Kidney epithelial cell (primary cell): ENCODE results near the gene KLHL40. TPM values are rescaled to one million over a fixed set of nuclear protein-coding genes. Genes with fewer than 3 reads are reported as not detected.

Experiments
- DNase-seq: peaks from one replicate; pipeline ENCODE4 v3.0.0-alpha.2; 2010; ENCODE audit warnings: low read depth
- H3K27me3 ChIP-seq: 2 replicates; pipeline ENCODE4 v1.6.0; 2011; ENCODE audit warnings: low read length; ENCODE audit not compliant: control insufficient read depth, insufficient read depth
- H3K36me3 ChIP-seq: 2 replicates; pipeline ENCODE4 v1.5.1; 2011; ENCODE audit warnings: low read length; ENCODE audit not compliant: control insufficient read depth, insufficient read depth
- H3K4me3 ChIP-seq: 2 replicates; pipeline ENCODE4 v1.5.1; 2011; ENCODE audit warnings: low read depth, mild to moderate bottlenecking, control low read depth, low read length
- total RNA-seq: library from RNA; depleted of rRNA; stranded (reverse); fragments of >200 nt; gene quantifications from 2 replicates; pipeline ENCODE4 v1.2.3, GENCODE V29; 2015
- TF ChIP-seq, protein P1 (sequence below): IDR thresholded peaks from 2 replicates; pipeline ENCODE4 v1.5.1; 2011; ENCODE audit warnings: mild to moderate bottlenecking, moderate library complexity, low read length, control low read depth, inconsistent platforms; ENCODE audit not compliant: insufficient read depth, poor library complexity, severe bottlenecking

KLHL40 gene
- total RNA-seq, 1 donor from 2014 or later, result not detected

GRCh38 chr3:42739401-42740158, 54.2 kb downstream of the KLHL40 start:
- H3K27me3 ChIP-seq, result no peaks in the 10 kb centered on the region
- TF ChIP-seq, protein P1, sequence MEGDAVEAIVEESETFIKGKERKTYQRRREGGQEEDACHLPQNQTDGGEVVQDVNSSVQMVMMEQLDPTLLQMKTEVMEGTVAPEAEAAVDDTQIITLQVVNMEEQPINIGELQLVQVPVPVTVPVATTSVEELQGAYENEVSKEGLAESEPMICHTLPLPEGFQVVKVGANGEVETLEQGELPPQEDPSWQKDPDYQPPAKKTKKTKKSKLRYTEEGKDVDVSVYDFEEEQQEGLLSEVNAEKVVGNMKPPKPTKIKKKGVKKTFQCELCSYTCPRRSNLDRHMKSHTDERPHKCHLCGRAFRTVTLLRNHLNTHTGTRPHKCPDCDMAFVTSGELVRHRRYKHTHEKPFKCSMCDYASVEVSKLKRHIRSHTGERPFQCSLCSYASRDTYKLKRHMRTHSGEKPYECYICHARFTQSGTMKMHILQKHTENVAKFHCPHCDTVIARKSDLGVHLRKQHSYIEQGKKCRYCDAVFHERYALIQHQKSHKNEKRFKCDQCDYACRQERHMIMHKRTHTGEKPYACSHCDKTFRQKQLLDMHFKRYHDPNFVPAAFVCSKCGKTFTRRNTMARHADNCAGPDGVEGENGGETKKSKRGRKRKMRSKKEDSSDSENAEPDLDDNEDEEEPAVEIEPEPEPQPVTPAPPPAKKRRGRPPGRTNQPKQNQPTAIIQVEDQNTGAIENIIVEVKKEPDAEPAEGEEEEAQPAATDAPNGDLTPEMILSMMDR, result no peak
- no peak overlapping the region for H3K4me3 ChIP-seq
- DNase-seq, result no peak
- H3K36me3 ChIP-seq, result no peaks in the 10 kb centered on the region

- no peak overlapping the region for H3K4me3 ChIP-seq
- TF ChIP-seq, protein P1, result no peak
Measured at GRCh38 chr3:42741796-42742195, 56.5 kb downstream of the KLHL40 start.

More at GRCh38 chr3:42741796-42742195, 56.5 kb downstream of the KLHL40 start:
- DNase-seq, result no peak
- H3K36me3 ChIP-seq, result no peaks in the 10 kb centered on the region
- H3K27me3 ChIP-seq, result peaks cover under 1% of the 10 kb centered on the region

Other genes with a start within 250 kb of the KLHL40 start
- gene VIPR1, start 182.9 kb upstream of the KLHL40 start, total RNA-seq, result 1.3 and 3.7 TPM in 2 replicates
- gene SEC22C, start 103.6 kb upstream of the KLHL40 start, total RNA-seq, result 63.8 and 73.3 TPM in 2 replicates
- 31.6 and 31.8 TPM in 2 replicates for gene SS18L2, start 94.7 kb upstream of the KLHL40 start, total RNA-seq
- 29.8 and 34.9 TPM in 2 replicates for gene NKTR, start 84.9 kb upstream of the KLHL40 start, total RNA-seq
- 8.8 and 11.1 TPM in 2 replicates for gene ZBTB47, start 31.8 kb upstream of the KLHL40 start, total RNA-seq
- not detected in 2 replicates for gene HHATL, start 17.3 kb downstream of the KLHL40 start, total RNA-seq
- 0.33 and 2.1 TPM in 2 replicates for gene CCDC13, start 87.7 kb downstream of the KLHL40 start, total RNA-seq
- 181 and 190 TPM in 2 replicates for gene HIGD1A, start 119.0 kb downstream of the KLHL40 start, total RNA-seq
- gene ACKR2, start 123.9 kb downstream of the KLHL40 start, total RNA-seq, result 6.2 and 6.4 TPM in 2 replicates
- not detected in 2 replicates for gene CYP8B1, start 190.3 kb downstream of the KLHL40 start, total RNA-seq
- 4.1 and 5.3 TPM in 2 replicates for gene ZNF662, start 220.6 kb downstream of the KLHL40 start, total RNA-seq